A673 (cell line): ENCODE results near the gene TAF6.

ENCODE experiments used
- CTCF ChIP-seq: fragments of 300-800, 200-600 bp; sonication (generic); conservative IDR thresholded peaks from 2 replicates; pipeline ENCODE4 v1.5.1; 2017; ENCODE audit warnings: low read depth, mild to moderate bottlenecking, antibody characterized with exemption, low read length, moderate library complexity, mixed read lengths
- EZH2 ChIP-seq: fragments of 200-600 bp; sonication (generic); IDR thresholded peaks from 2 replicates; pipeline ENCODE4 v1.6.1; 2017; ENCODE audit warnings: borderline replicate concordance, low read depth, mild to moderate bottlenecking, mixed read lengths, antibody characterized with exemption, low read length; ENCODE audit not compliant: poor library complexity, severe bottlenecking

DNA sequence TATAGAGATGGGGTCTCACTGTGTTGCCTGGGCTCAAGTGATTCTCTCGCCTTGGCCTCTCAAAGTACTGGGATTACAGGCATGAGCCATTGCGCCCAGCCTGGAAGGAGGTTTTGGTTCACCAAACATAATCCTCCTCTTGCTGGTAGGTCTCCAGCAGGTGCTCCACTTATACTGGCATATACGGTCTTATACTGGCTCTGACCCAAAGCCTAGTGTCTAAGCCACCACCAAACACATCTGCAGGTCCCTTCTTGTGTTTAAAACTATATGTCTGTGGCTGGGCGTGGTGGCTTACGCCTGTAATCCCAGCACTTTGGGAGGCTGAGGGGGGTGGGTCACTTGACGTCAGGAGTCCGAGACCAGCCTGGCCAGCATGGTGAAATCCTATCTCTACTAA lies 13.0 kb upstream of the TAF6 start:
- TF ChIP-seq CTCF (no peak), EZH2 (no peak)
